Measurements from ENCODE around the gene PHF1. TPM values are rescaled to one million over a fixed set of nuclear protein-coding genes. Genes with fewer than 3 reads are reported as not detected.
A peak's percentile ranks its signal among the peaks of the same experiment; 100 is the strongest.
"Not testable (repeated sequence)": the region's sequence is repeated elsewhere in the genome, so short reads cannot be mapped to it uniquely, and the experiment has no call there.

PHF1 gene
- total RNA-seq, 1 experiment from 2014 or later: 47.6 TPM

GRCh38 chr6:33373960-33374910 lies 36.6 kb upstream of the PHF1 start:
- Histone ChIP-seq H3K9me3 (ENCODE audit: insufficient read depth, low read depth) (no peaks in the 10 kb centered on the region), H3F3A (ENCODE audit: insufficient read depth, low read depth) (peaks cover 40% of the 10 kb centered on the region), H3K27ac (peak overlapping the region; percentile 91), H2AFZ (peak overlapping the region; percentile 37; the same call in 1 of the 2 replicates), H3K36me3 (ENCODE audit: low read depth) (no peaks in the 10 kb centered on the region), H3K27me3 (ENCODE audit: insufficient read depth, low read depth) (no peaks in the 10 kb centered on the region), H3K4me2 (peak overlapping the region; percentile 62), H3K4me3 (peak overlapping the region; percentile 15; the same call in 1 of the 2 replicates), H3K79me2 (ENCODE audit: low read depth) (no peaks in the 10 kb centered on the region), H3K4me1 (replicated peaks; ENCODE audit: insufficient read depth) (peaks cover 33% of the 10 kb centered on the region), H4K20me1 (ENCODE audit: insufficient read depth) (no peaks in the 10 kb centered on the region), H3K9me2 (ENCODE audit: insufficient read depth) (no peaks in the 10 kb centered on the region)
- intact Hi-C loops (cut with micrococcal nuclease; ENCODE audit: unreplicated experiment): no loop called here
- TF ChIP-seq EZH2 (IDR thresholded peaks at IDR 0.05; ENCODE audit: low read depth) (no peak), CTCF (conservative IDR thresholded peaks at IDR 0.05) (no peak)
- BruUV-seq (replicated peaks): no TSS peak
- POLR2A ChIA-PET (ENCODE audit: unreplicated experiment): interaction anchor here (0.6 kb wide), 4 partner anchors 15 to 416 kb away, joined by 3 to 4 read pairs (median 4); no protein-coding TSS in a partner anchor
- peak in 1 of 2 experiments; percentile 73 for DNase-seq
- CTCF ChIA-PET: interaction anchor here (0.7 to 1.3 kb wide), 2 partner anchors 17 to 44 kb away, joined by 4 to 8 read pairs; partner anchors contain the start of gene CUTA

GRCh38 chr6:33375143-33375671 lies 35.6 kb upstream of the PHF1 start:
- Histone ChIP-seq H3K27me3 (ENCODE audit: insufficient read depth, low read depth) (no peaks in the 10 kb centered on the region), H2AFZ (peak overlapping the region; percentile 39; the same call in 1 of the 2 replicates), H3K79me2 (ENCODE audit: low read depth) (no peaks in the 10 kb centered on the region), H3K4me1 (replicated peaks; ENCODE audit: insufficient read depth) (peaks cover 33% of the 10 kb centered on the region), H3K9me3 (ENCODE audit: insufficient read depth, low read depth) (no peaks in the 10 kb centered on the region), H3K9me2 (ENCODE audit: insufficient read depth) (no peaks in the 10 kb centered on the region), H3K27ac (peak overlapping the region; percentile 91), H3F3A (ENCODE audit: insufficient read depth, low read depth) (peaks cover 40% of the 10 kb centered on the region), H3K4me2 (peak overlapping the region; percentile 62), H3K4me3 (peak overlapping the region; percentile 27; the same call in 1 of the 2 replicates), H4K20me1 (ENCODE audit: insufficient read depth) (no peaks in the 10 kb centered on the region), H3K36me3 (ENCODE audit: low read depth) (no peaks in the 10 kb centered on the region)
- no peak for TF ChIP-seq CTCF (conservative IDR thresholded peaks at IDR 0.05)
- no peak for TF ChIP-seq EZH2 (IDR thresholded peaks at IDR 0.05; ENCODE audit: low read depth)
- DNase-seq: peak; percentile 67 to 89
- intact Hi-C loops (cut with micrococcal nuclease; ENCODE audit: unreplicated experiment): no loop called here
- ChIA-PET POLR2A (ENCODE audit: unreplicated experiment) (interaction anchor here (0.6 to 0.7 kb wide), 2 partner anchors 10 to 31 kb away, joined by 4 to 11 read pairs; no protein-coding TSS in a partner anchor), CTCF (interaction anchor here (0.7 to 1.3 kb wide), 2 partner anchors 16 to 43 kb away, joined by 4 to 8 read pairs; partner anchors contain the start of gene CUTA)
- no TSS peak for BruUV-seq (replicated peaks)

- Histone ChIP-seq H3K9me3 (ENCODE audit: insufficient read depth, low read depth) (no peaks in the 10 kb centered on the region), H4K20me1 (ENCODE audit: insufficient read depth) (no peaks in the 10 kb centered on the region), H2AFZ (no peak overlapping the region), H3K27me3 (ENCODE audit: insufficient read depth, low read depth) (no peaks in the 10 kb centered on the region), H3K4me2 (no peak overlapping the region), H3K27ac (no peak overlapping the region), H3K9me2 (ENCODE audit: insufficient read depth) (no peaks in the 10 kb centered on the region), H3F3A (ENCODE audit: insufficient read depth, low read depth) (peaks cover 40% of the 10 kb centered on the region), H3K36me3 (ENCODE audit: low read depth) (no peaks in the 10 kb centered on the region), H3K4me3 (no peak overlapping the region), H3K79me2 (ENCODE audit: low read depth) (no peaks in the 10 kb centered on the region), H3K4me1 (replicated peaks; ENCODE audit: insufficient read depth) (peaks cover 33% of the 10 kb centered on the region)
- ChIA-PET POLR2A (ENCODE audit: unreplicated experiment) (no interaction called here), CTCF (no interaction called here)
- BruUV-seq (replicated peaks): no TSS peak
- intact Hi-C loops (cut with micrococcal nuclease; ENCODE audit: unreplicated experiment): no loop called here
- no peak for TF ChIP-seq EZH2 (IDR thresholded peaks at IDR 0.05; ENCODE audit: low read depth)
- TF ChIP-seq CTCF (conservative IDR thresholded peaks at IDR 0.05): no peak
- DNase-seq: no peak
Measured at GRCh38 chr6:33377171-33377570, 33.6 kb upstream of the PHF1 start.

GRCh38 chr6:33379184-33379583 lies 31.6 kb upstream of the PHF1 start:
- H3K36me3 ChIP-seq (ENCODE audit: low read depth); H3K9me2 ChIP-seq (ENCODE audit: insufficient read depth); H3K4me3 ChIP-seq; H4K20me1 ChIP-seq (ENCODE audit: insufficient read depth); H3K27me3 ChIP-seq (ENCODE audit: insufficient read depth, low read depth); BruUV-seq (replicated peaks); POLR2A ChIA-PET (ENCODE audit: unreplicated experiment); H3K9me3 ChIP-seq (ENCODE audit: insufficient read depth, low read depth); intact Hi-C loops (cut with micrococcal nuclease; ENCODE audit: unreplicated experiment); CTCF ChIA-PET; H2AFZ ChIP-seq; H3K27ac ChIP-seq; H3K79me2 ChIP-seq (ENCODE audit: low read depth); DNase-seq; H3K4me2 ChIP-seq: not testable (repeated sequence)
- Histone ChIP-seq H3F3A (ENCODE audit: insufficient read depth, low read depth) (peaks cover 31% of the 10 kb centered on the region), H3K4me1 (replicated peaks; ENCODE audit: insufficient read depth) (peaks cover 26% of the 10 kb centered on the region)

Measured in PC-9 (cell line).